Islet of Langerhans (tissue), 1 donor: ENCODE data around the gene TMEM80.

Source experiments
- FAIRE-seq: peaks from one replicate; lab custom pipeline; 2011; peaks lifted over from hg19 to GRCh38; lab: Jason Lieb, UNC

Gene TMEM80

GRCh38 chr11:699753-700152 lies 4.1 kb downstream of the TMEM80 start:
- FAIRE-seq, result no peak

- FAIRE-seq, result no peak
Measured at GRCh38 chr11:701741-702461, 6.3 kb downstream of the TMEM80 start.

- no peak for FAIRE-seq
Measured at GRCh38 chr11:702462-703461, 7.1 kb downstream of the TMEM80 start.

- no peak for FAIRE-seq
Measured at GRCh38 chr11:703506-703905, 7.9 kb downstream of the TMEM80 start.

GRCh38 chr11:704228-704674 lies 8.6 kb downstream of the TMEM80 start:
- FAIRE-seq, result no peak

GRCh38 chr11:704781-705645 lies 9.4 kb downstream of the TMEM80 start:
- FAIRE-seq, result no peak

GRCh38 chr11:705646-706438 lies 10.2 kb downstream of the TMEM80 start, which contains the start of gene EPS8L2:
Gene EPS8L2, plus strand, starts transcription at chr11:706231. Its CDS starts 3,177 bp downstream, at chr11:709408.
- FAIRE-seq, result no peak

GRCh38 chr11:706439-706956 lies 10.9 kb downstream of the TMEM80 start:
- FAIRE-seq, result no peak

- FAIRE-seq, result no peak
Measured at GRCh38 chr11:706957-707816, 11.6 kb downstream of the TMEM80 start.

GRCh38 chr11:707817-708420 lies 12.3 kb downstream of the TMEM80 start:
- no peak for FAIRE-seq

- FAIRE-seq, result no peak
Measured at GRCh38 chr11:708511-708910, 12.9 kb downstream of the TMEM80 start.

- no peak for FAIRE-seq
Measured at GRCh38 chr11:709109-709997, 13.7 kb downstream of the TMEM80 start.

- no peak for FAIRE-seq
Measured at GRCh38 chr11:714436-714835, 18.8 kb downstream of the TMEM80 start.

GRCh38 chr11:719214-720016 lies 23.8 kb downstream of the TMEM80 start:
- FAIRE-seq, result no peak

- FAIRE-seq, result no peak
Measured at GRCh38 chr11:720017-720641, 24.5 kb downstream of the TMEM80 start.

GRCh38 chr11:720642-721246 lies 25.1 kb downstream of the TMEM80 start:
- no peak for FAIRE-seq

GRCh38 chr11:721247-721740 lies 25.7 kb downstream of the TMEM80 start:
- no peak for FAIRE-seq
